IMR-90 (cell line): ENCODE results near the gene MUCL1. TPM values are rescaled to one million over a fixed set of nuclear protein-coding genes. Genes with fewer than 3 reads are reported as not detected.
A peak's percentile ranks its signal among the peaks of the same experiment; 100 is the strongest.

ENCODE experiments used
- ATAC-seq: fragments of 200-7000 bp; cut with Tn5 transposase; 2 replicates; pipeline ENCODE4 v1.9.1; 2020; ENCODE audit warnings: low read depth, mild to moderate bottlenecking, moderate library complexity
- BruUV-seq: library from RNA; stranded (reverse); fragments of 400-500 nt; replicated peaks from 2 replicates; lab custom pipeline; 2021; lab: Mats Ljungman, UMichigan
- CTCF ChIA-PET: fragments of 300-600 bp; formaldehyde crosslinking; extraction: SDS; loops from one replicate; lab custom pipeline; 2021; ENCODE audit warnings: antibody characterized with exemption; lab: Yijun Ruan, JAX
- POLR2A ChIA-PET: fragments of 300-600 bp; sonication (Branson Sonifier 250); formaldehyde crosslinking; loops from one replicate; lab custom pipeline; 2022; ENCODE audit warnings: antibody characterized with exemption; ENCODE audit not compliant: unreplicated experiment; lab: Charles Lee
- DNase-seq: peaks from one replicate; pipeline ENCODE4 v3.0.0; 2013
- H2AFZ ChIP-seq: replicated peaks from 2 replicates; pipeline ENCODE3; 2013; ENCODE audit warnings: low read length, mild to moderate bottlenecking; ENCODE audit not compliant: poor library complexity
- H2AK5ac ChIP-seq: 2 replicates; pipeline ENCODE4 v1.6.1; 2013; ENCODE audit warnings: low read depth, low read length, inconsistent platforms
- H2AK9ac ChIP-seq: replicated peaks from 2 replicates; pipeline ENCODE3; 2013; ENCODE audit warnings: mild to moderate bottlenecking, low read depth, low read length, moderate library complexity; ENCODE audit not compliant: poor library complexity
- H2BK120ac ChIP-seq: 2 replicates; pipeline ENCODE4 v1.6.1; 2013; ENCODE audit warnings: low read depth, low read length, inconsistent platforms
- H2BK15ac ChIP-seq: 3 replicates; pipeline ENCODE4 v1.6.1; 2013; ENCODE audit warnings: low read depth, low read length, inconsistent platforms
- H2BK20ac ChIP-seq: 2 replicates; pipeline ENCODE4 v1.6.1; 2013; ENCODE audit warnings: low read depth, mild to moderate bottlenecking, inconsistent platforms, low read length, moderate library complexity
- H2BK5ac ChIP-seq: 2 replicates; pipeline ENCODE4 v1.6.1; 2013; ENCODE audit warnings: mild to moderate bottlenecking, low read depth, low read length, inconsistent platforms; ENCODE audit not compliant: poor library complexity, severe bottlenecking
- H3K14ac ChIP-seq: replicated peaks from 2 replicates; pipeline ENCODE4 v1.6.1; 2013; ENCODE audit warnings: low read depth, low read length, inconsistent platforms
- H3K18ac ChIP-seq: 2 replicates; pipeline ENCODE4 v1.6.1; 2013; ENCODE audit warnings: low read depth, low read length, control low read depth
- H3K23ac ChIP-seq: 2 replicates; pipeline ENCODE4 v1.6.1; 2013; ENCODE audit warnings: low read depth, low read length, inconsistent platforms
- H3K27ac ChIP-seq: 2 replicates; pipeline ENCODE4 v1.5.1; 2013; ENCODE audit warnings: mild to moderate bottlenecking, control low read depth, low read length; ENCODE audit not compliant: insufficient read depth
- H3K27me3 ChIP-seq: 2 replicates; pipeline ENCODE4 v1.6.1; 2013; ENCODE audit warnings: low read length; ENCODE audit not compliant: control insufficient read depth, insufficient read depth
- H3K36me3 ChIP-seq: 2 replicates; pipeline ENCODE4 v1.6.1; 2013; ENCODE audit warnings: low read length, mixed read lengths; ENCODE audit not compliant: control insufficient read depth, insufficient read depth
- H3K4ac ChIP-seq: 2 replicates; pipeline ENCODE4 v1.6.1; 2013; ENCODE audit warnings: low read depth, low read length, inconsistent platforms
- H3K4me1 ChIP-seq: 2 replicates; pipeline ENCODE4 v1.6.1; 2013; ENCODE audit warnings: low read length, mixed read lengths; ENCODE audit not compliant: control insufficient read depth, insufficient read depth
- H3K4me2 ChIP-seq: 2 replicates; pipeline ENCODE4 v1.6.1; 2013; ENCODE audit warnings: low read depth, mild to moderate bottlenecking, control low read depth, low read length, moderate library complexity
- H3K4me3 ChIP-seq: 2 replicates; pipeline ENCODE4 v1.5.1; 2013; ENCODE audit warnings: low read depth, mild to moderate bottlenecking, control low read depth, low read length, moderate library complexity; ENCODE audit not compliant: insufficient read depth
- H3K56ac ChIP-seq: 2 replicates; pipeline ENCODE4 v1.6.1; 2013; ENCODE audit warnings: low read length, inconsistent platforms; ENCODE audit not compliant: insufficient read depth; ENCODE audit errors: extremely low read depth
- H3K79me1 ChIP-seq, 2 experiments: 2 replicates each; pipeline ENCODE4 v1.6.1; 2013; ENCODE audit warnings: low read length in 2 of 2, inconsistent platforms in 1 of 2, low read depth in 1 of 2
- H3K9ac ChIP-seq: 2 replicates; pipeline ENCODE4 v1.6.1; 2013; ENCODE audit warnings: low read depth, low read length, control low read depth
- H3K9me1 ChIP-seq: 2 replicates; pipeline ENCODE4 v1.6.1; 2013; ENCODE audit warnings: low read length, inconsistent platforms; ENCODE audit not compliant: insufficient read depth
- H3K9me3 ChIP-seq: 2 replicates; pipeline ENCODE4 v1.6.1; 2013; ENCODE audit warnings: low read length; ENCODE audit not compliant: control insufficient read depth, insufficient read depth
- H4K20me1 ChIP-seq: 2 replicates; pipeline ENCODE4 v1.6.1; 2013; ENCODE audit warnings: low read length, inconsistent platforms; ENCODE audit not compliant: insufficient read depth
- H4K5ac ChIP-seq: 2 replicates; pipeline ENCODE4 v1.6.1; 2013; ENCODE audit warnings: mild to moderate bottlenecking, low read depth, low read length, control low read depth
- H4K8ac ChIP-seq, 2 experiments: 2 replicates each; pipeline ENCODE4 v1.6.1; 2013; ENCODE audit warnings: low read depth in 2 of 2, low read length in 2 of 2, control low read depth in 1 of 2, inconsistent platforms in 1 of 2
- H4K91ac ChIP-seq: 2 replicates; pipeline ENCODE4 v1.6.1; 2013; ENCODE audit warnings: low read depth, low read length, inconsistent platforms; ENCODE audit not compliant: insufficient read depth
- MAFK ChIP-seq: IDR thresholded peaks from 2 replicates; pipeline ENCODE4 v1.6.1; 2012; ENCODE audit warnings: low read depth, low read length, improper control_type of control experiment
- MXI1 ChIP-seq: IDR thresholded peaks from 2 replicates; pipeline ENCODE4 v1.6.1; 2012; ENCODE audit warnings: low read depth, mild to moderate bottlenecking, low read length, moderate library complexity, borderline replicate concordance
- WGBS, 2 experiments: methylation state at CpG; one replicate each; pipeline versions ENCODE4 v1.1.5 to v1.1.7; 2013; ENCODE audit warnings: missing lambda C conversion rate in 2 of 2; ENCODE audit not compliant: insufficient read length in 1 of 2; ENCODE audit errors: extremely low coverage in 2 of 2; 5-methylcytosine and 5-hydroxymethylcytosine counted together
- dilution Hi-C: fragments of 300-500 bp; cut with HindIII; formaldehyde crosslinking; loops from one replicate; pipeline ENCODE4 v1.14.3; 2018; ENCODE audit warnings: low sequenced_read_pairs; ENCODE audit not compliant: unreplicated experiment
- in situ Hi-C: fragments of 300-500 bp; cut with MboI; formaldehyde crosslinking; loops from 3 replicates; pipeline ENCODE4 v1.14.3; 2019; ENCODE audit warnings: low sequenced_read_pairs, inconsistent platforms, mixed read lengths
- intact Hi-C: fragments of 100-400 bp; cut with micrococcal nuclease; formaldehyde crosslinking; loops from 2 replicates; pipeline ENCODE4 v1.10.0; 2022
- polyA plus RNA-seq, 3 experiments: library from polyadenylated mRNA; depleted of rRNA; stranded (reverse); fragments of >200 nt; gene quantifications; 2 replicates each; pipeline ENCODE4 v1.2.3, GENCODE V29; 2012; ENCODE audit warnings: low replicate concordance in 1 of 3
- total RNA-seq: library from RNA; depleted of rRNA; stranded (reverse); fragments of >200 nt; gene quantifications from 2 replicates; pipeline ENCODE4 v1.2.3, GENCODE V29; 2012; rRNA removed

The MUCL1 gene
- total and polyA plus RNA-seq, 2 of the 4 experiments (the other 2 are of a cell fraction) = not detected

DNA sequence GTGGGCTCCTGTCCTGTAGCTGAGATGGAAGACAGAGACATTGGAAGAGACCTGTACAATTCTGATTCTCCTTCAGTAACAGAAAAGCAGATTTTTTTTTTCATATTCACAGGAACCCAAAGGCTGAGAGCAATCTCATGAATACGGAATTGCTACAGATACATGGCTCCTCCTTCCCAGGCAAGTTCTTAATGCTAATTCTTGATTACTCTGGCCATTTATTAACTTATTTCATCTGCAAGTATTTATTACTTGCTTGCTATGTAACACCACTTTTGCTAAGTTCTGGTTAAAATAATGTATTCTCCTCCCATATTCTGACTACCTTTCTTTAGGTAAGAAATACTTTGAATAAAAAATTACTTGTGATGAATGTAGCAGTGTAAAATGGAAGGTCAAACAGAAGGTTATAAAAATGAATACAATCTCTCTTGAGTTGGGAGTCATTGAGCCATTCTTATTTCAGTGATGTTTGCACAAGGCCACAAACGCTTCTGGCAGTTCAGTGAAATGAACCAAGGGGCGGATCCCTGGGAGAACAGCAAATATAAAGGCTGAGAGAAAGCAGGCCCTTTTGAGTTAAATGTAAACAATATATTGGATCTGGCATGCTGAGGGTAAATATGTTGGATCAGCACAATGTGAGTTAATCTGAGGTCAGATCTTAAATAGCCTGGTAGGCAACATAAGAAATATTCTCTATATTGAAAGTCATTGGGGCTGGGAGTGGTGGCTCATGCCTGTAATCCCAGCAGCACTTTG lies 37.6 kb downstream of the MUCL1 start:
- Histone ChIP-seq H3K4me1 (no peaks in the 10 kb centered on the region), H3K79me1 (no peaks in the 10 kb centered on the region), H3K27me3 (no peaks in the 10 kb centered on the region), H2BK20ac (no peak overlapping the region), H3K56ac (no peak overlapping the region), H3K4ac (no peak overlapping the region), H2BK120ac (no peak overlapping the region), H3K9me3 (no peaks in the 10 kb centered on the region), H3K18ac (no peak overlapping the region), H4K91ac (no peak overlapping the region), H3K27ac (no peak overlapping the region), H3K14ac (no peak overlapping the region), H3K4me3 (no peak overlapping the region), H2AK5ac (no peak overlapping the region), H4K5ac (no peak overlapping the region), H3K4me2 (no peak overlapping the region), H2BK5ac (no peak overlapping the region), H4K8ac (no peak overlapping the region), H4K20me1 (no peaks in the 10 kb centered on the region), H2AK9ac (no peak overlapping the region), H2AFZ (no peak overlapping the region), H3K23ac (no peak overlapping the region), H3K9me1 (no peaks in the 10 kb centered on the region), H2BK15ac (no peak overlapping the region), H3K9ac (no peak overlapping the region), H3K36me3 (no peaks in the 10 kb centered on the region)
- in situ Hi-C loops (no loop called here), dilution Hi-C loops (no loop called here), intact Hi-C loops (no loop called here)
- ChIA-PET POLR2A (no interaction called here), CTCF (interaction anchor here (0.8 kb wide), 1 partner anchor 24 kb away, joined by 4 read pairs; no protein-coding TSS in a partner anchor)
- no TSS peak for BruUV-seq
- 40% methylated on average over 2 of the region's 3 CpGs; no CpG with 5 or more reads in 1 of the 2 experiments for WGBS, 2 experiments
- DNase-seq (no peak), ATAC-seq (no peak)
- TF ChIP-seq MAFK (peak; percentile 32; the same call in 1 of the 2 replicates), MXI1 (no peak)

Other genes with a start within 250 kb of the MUCL1 start
- not detected in 2 replicates for gene LACRT, start 219.6 kb upstream of the MUCL1 start, total RNA-seq
- not detected in 2 replicates for gene LACRT, start 219.6 kb upstream of the MUCL1 start, polyA plus RNA-seq (2012; rRNA removed)
- not detected in 2 replicates for gene DCD, start 206.2 kb upstream of the MUCL1 start, total RNA-seq
- not detected in 2 replicates for gene DCD, start 206.2 kb upstream of the MUCL1 start, polyA plus RNA-seq (2012; rRNA removed)
- not detected in 2 replicates for gene TESPA1, start 130.2 kb downstream of the MUCL1 start, total RNA-seq
- not detected in 2 replicates for gene TESPA1, start 130.2 kb downstream of the MUCL1 start, polyA plus RNA-seq (2012; rRNA removed)
- not detected in 2 replicates for gene NEUROD4, start 165.5 kb downstream of the MUCL1 start, total RNA-seq
- not detected in 2 replicates for gene NEUROD4, start 165.5 kb downstream of the MUCL1 start, polyA plus RNA-seq (2012; rRNA removed)